Natural killer cell treated with Interleukin-12 subunit alpha and Interleukin-12 subunit beta and Interleukin-15 and Interleukin-18, amount 100 ng/mL, for 72 hours (primary cell): Measurements from ENCODE around the gene EML1. TPM values are rescaled to one million over a fixed set of nuclear protein-coding genes. Genes with fewer than 3 reads are reported as not detected.

ENCODE experiments used
- ATAC-seq, 2 donors: fragments of 150-1000 bp; cut with Tn5 transposase in 1 of 2; sonication (Bioruptor Pico), chemical (Tn5 transposase) in 1 of 2; 2 replicates each; pipeline ENCODE4 v1.10.0; 2021
- DNase-seq: peaks from one replicate; pipeline ENCODE4 v3.0.0; 2022; ENCODE audit warnings: low spot score
- H3K27ac Mint-ChIP-seq, 2 donors: 1 replicate in 1 of 2; 2 replicates in 1 of 2; pipeline ENCODE4 v1.8.0; 2022; ENCODE audit warnings: mixed read lengths in 2 of 2, mild to moderate bottlenecking in 1 of 2, moderate library complexity in 1 of 2
- H3K27me3 Mint-ChIP-seq, 2 donors: 1 replicate in 1 of 2; 2 replicates in 1 of 2; pipeline ENCODE4 v1.8.0; 2022; ENCODE audit warnings: mixed read lengths in 2 of 2
- H3K36me3 Mint-ChIP-seq: one replicate; pipeline ENCODE4 v1.8.0; 2022; ENCODE audit warnings: mixed read lengths
- H3K4me1 Mint-ChIP-seq, 2 donors: 1 replicate in 1 of 2; 2 replicates in 1 of 2; pipeline ENCODE4 v1.8.0; 2022; ENCODE audit warnings: low read depth in 2 of 2, mixed read lengths in 2 of 2, mild to moderate bottlenecking in 1 of 2
- H3K4me3 Mint-ChIP-seq: one replicate; pipeline ENCODE4 v1.8.0; 2022; ENCODE audit warnings: mixed read lengths
- H3K9me3 Mint-ChIP-seq: 2 replicates; pipeline ENCODE4 v1.8.0; 2022; ENCODE audit warnings: mixed read lengths
- total RNA-seq, 2 donors: library from RNA; stranded (reverse); gene quantifications; one replicate each; pipeline ENCODE4 v1.2.3, GENCODE V29; 2022

EML1 gene, protein sequence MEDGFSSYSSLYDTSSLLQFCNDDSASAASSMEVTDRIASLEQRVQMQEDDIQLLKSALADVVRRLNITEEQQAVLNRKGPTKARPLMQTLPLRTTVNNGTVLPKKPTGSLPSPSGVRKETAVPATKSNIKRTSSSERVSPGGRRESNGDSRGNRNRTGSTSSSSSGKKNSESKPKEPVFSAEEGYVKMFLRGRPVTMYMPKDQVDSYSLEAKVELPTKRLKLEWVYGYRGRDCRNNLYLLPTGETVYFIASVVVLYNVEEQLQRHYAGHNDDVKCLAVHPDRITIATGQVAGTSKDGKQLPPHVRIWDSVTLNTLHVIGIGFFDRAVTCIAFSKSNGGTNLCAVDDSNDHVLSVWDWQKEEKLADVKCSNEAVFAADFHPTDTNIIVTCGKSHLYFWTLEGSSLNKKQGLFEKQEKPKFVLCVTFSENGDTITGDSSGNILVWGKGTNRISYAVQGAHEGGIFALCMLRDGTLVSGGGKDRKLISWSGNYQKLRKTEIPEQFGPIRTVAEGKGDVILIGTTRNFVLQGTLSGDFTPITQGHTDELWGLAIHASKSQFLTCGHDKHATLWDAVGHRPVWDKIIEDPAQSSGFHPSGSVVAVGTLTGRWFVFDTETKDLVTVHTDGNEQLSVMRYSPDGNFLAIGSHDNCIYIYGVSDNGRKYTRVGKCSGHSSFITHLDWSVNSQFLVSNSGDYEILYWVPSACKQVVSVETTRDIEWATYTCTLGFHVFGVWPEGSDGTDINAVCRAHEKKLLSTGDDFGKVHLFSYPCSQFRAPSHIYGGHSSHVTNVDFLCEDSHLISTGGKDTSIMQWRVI
- 1 to 10 TPM in 1 of 2 donors, not detected in 1; 1.4 TPM for total RNA-seq

DNA sequence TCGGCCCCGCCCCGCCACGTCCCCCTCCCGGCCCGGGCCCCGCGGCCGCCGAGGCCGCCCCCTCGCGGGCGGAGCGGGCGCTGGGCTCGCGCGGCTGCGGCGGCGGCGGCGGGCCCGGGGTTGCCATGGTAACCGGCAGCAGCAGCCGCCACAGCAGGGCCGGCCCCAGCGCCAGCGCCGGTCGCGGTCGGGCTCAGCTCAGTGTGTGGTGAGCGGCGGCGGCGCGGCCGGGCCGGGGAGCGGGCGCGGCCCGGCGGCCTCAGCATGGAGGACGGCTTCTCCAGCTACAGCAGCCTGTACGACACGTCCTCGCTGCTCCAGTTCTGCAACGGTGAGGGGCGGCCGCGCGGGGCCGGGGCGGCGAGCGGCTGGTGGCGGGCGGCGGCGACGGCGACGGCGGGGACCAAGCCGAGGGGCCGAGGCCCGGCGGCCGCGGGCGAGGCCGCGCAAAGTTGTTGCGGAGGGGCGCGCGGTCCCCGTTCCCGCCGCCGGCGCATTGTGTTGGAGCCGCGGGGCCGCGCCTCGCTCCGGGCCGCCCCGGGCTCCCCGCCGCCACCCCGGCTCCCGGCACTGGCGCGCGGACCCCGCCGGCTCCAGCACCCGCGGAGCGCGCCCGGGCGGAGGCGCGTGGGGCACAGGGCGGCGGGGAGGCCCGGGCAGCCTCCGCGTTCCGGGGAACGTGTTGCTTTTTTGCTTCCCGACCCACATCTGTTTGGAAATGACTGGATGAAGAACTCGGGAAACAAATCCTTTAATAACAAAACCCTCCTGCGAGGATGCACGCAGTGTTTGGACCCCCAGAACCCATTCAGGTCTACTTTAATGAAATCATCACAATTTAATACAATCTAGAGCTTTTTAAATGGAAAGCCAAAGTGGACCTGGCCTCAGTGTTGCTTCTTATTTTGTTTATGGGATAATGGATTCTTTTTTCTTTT is at the start of gene EML1:
TSS of gene EML1 (plus strand) at position 201 of the 938 bp plus-strand sequence. CDS start at position 265, 64 bp downstream.
- no peak within 1 kb of the TSS for H3K27ac Mint-ChIP-seq
- H3K4me1 Mint-ChIP-seq, result peaks cover 3 to 19% of the 10 kb centered on the region in 2 donors
- peaks cover 23 to 61% of the 10 kb centered on the region in 2 donors for H3K27me3 Mint-ChIP-seq
- peak; percentile 84 for DNase-seq
- H3K4me3 Mint-ChIP-seq, result peak within 1 kb of the TSS; percentile 76
- no peaks in the 10 kb centered on the region for H3K9me3 Mint-ChIP-seq
- no peaks in the 10 kb centered on the region for H3K36me3 Mint-ChIP-seq
- peak; percentile 93 to 95 for ATAC-seq

DNA sequence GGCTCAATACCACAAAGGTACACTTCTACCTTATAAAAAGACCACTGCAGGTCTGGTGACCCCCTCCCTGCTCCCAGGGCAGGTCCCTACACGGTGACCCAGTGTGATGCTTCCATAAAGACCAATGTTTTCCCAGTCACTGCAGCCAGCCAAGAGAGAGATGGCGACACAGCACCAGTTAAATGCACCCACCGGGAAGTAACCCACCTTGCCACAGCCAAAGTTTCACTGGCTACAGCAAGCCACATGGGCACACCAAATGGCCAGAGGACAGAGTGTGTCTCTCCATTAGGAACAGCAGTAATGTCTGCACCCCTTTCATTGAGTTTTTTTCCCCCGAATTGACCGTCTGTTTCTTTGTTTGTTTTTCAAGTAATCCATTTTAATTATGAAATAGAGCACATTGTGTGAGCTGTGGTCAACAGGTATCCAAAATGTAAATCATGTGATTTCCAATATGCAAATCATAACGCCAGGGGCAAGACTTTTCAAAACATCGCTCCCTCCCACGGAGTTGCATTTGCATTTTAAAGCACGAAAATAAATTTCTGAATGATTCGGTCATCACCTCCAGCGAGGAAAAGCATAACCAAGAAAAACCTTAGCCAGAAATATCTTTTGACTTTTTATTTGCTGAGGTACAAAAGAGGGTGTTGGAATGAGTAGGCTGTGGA is 48.9 kb upstream of the EML1 start:
- ATAC-seq (no peak), DNase-seq (no peak)
- H3K36me3 Mint-ChIP-seq, result no peaks in the 10 kb centered on the region
- peaks cover 0 to 2% of the 10 kb centered on the region in 2 donors for H3K4me1 Mint-ChIP-seq
- no peaks in the 10 kb centered on the region for H3K9me3 Mint-ChIP-seq
- H3K4me3 Mint-ChIP-seq, result no peak overlapping the region
- H3K27me3 Mint-ChIP-seq, result peaks cover 15 to 19% of the 10 kb centered on the region in 2 donors
- no peak overlapping the region for H3K27ac Mint-ChIP-seq

DNA sequence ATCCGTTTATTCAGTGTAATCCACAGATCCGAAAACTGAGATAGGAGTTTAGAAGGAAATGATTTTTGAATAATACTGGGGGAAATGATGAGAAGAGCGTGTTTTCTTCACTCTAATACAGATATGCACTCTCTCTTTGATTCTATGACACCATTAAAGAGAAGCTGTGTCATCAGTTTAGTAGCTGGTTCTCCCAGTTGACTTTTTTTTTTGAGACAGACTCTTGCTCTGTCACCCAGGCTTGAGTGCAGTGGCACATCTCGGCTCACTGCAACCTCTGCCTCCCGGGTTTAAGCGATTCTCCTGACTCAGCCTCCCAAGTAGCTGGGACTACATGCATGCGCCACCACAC is 48.4 kb upstream of the EML1 start:
- Mint-ChIP-seq H3K36me3 (no peaks in the 10 kb centered on the region), H3K27me3 (peaks cover 15% of the 10 kb centered on the region in 2 donors), H3K27ac (no peak overlapping the region), H3K9me3 (no peaks in the 10 kb centered on the region), H3K4me1 (peaks cover 0 to 2% of the 10 kb centered on the region in 2 donors), H3K4me3 (no peak overlapping the region)
- DNase-seq (no peak), ATAC-seq (no peak)

DNA sequence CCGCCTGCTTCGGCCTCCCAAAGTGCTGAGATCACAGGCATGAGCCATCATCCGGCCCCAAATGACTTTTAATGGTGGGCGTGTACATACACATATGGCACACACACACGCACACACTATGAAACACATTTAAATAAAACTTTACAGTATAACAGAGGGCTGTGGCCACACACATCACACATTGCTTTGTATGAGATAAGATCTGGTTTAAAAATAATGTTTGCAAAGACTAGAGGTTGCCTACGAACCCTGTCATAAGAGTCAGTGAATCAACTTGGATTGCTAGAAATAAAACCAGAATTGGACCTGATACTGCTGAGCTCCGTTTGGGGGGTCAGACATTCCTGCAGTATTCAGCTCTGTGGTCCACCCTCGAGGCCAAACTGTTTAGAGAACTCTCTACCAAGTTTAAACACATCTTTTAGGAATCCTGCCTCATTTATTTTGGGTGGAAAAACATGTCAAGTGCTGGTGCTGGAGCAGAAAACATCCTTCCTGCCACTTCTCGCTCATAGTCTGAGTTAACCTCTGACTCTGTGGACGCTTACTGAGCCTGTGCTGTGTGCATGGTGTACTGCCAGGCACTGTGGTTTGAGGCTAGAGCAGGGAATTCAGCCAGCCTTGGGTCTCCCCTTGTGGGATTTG is 47.8 kb upstream of the EML1 start:
- Mint-ChIP-seq H3K4me1 (peaks cover 0 to 2% of the 10 kb centered on the region in 2 donors), H3K27ac (no peak overlapping the region), H3K4me3 (no peak overlapping the region), H3K27me3 (peaks cover 13 to 15% of the 10 kb centered on the region in 2 donors), H3K36me3 (no peaks in the 10 kb centered on the region), H3K9me3 (no peaks in the 10 kb centered on the region)
- ATAC-seq (no peak), DNase-seq (no peak)

DNA sequence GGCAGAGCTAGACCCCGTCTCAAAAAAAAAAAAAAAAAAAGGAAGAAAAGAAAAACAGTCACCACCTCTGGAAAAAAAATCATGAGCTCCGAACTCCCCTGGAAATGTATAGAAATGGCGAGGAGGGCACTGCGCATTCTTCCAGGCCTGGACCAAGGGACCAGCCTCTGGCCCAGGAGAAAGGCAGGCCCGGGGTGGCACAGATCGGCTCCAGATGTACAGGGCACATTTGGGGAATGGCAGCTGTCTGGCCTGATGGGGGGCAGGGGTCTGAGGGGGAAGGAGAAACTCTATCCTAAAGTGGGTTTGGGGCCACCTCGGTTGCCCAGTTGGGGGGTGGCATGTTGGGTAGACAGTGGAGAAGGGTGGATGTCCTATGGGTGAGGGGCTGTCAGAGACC is 46.0 kb upstream of the EML1 start:
- H3K4me3 Mint-ChIP-seq, result no peak overlapping the region
- no peak overlapping the region for H3K27ac Mint-ChIP-seq
- peaks cover 21 to 27% of the 10 kb centered on the region in 2 donors for H3K27me3 Mint-ChIP-seq

DNA sequence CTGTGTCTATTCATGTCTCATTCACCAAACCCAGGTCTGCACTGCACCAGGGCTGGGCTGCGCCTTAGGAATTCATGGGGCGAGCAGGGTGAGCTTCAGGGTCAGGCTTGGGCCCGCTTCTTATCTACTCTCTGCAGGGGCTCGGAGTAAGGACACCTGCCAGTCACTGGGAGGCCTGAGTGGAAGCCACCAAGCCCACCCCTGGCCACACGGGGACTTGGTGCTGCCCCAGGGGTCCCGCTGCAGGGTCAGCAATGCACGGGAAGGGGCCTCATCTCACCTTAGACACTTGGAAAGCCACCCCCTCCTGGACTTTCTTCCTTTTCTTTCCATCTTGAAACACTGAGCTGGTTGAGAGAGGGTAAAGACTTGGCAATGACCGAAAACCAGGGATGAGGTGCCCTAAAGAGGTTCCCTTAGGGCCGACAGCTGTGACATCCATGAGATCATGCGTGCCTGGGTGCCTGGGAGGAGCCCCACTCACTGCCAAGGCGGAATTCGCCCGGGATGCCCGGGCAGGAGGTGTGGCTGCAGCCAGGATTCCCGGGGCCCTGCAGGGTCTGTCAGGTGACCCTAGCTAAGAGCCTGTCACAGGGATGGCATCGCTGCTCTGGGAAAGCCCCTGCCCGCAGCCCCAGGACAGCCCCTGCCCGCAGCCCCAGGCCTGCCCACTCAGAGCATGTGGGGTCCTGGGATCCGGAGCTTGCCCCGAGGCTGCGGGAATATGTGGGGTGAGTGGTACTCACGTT is 45.5 kb upstream of the EML1 start:
- H3K27me3 Mint-ChIP-seq, result peaks cover 23 to 27% of the 10 kb centered on the region in 2 donors
- no peak overlapping the region for H3K27ac Mint-ChIP-seq
- peaks cover 2 to 6% of the 10 kb centered on the region in 2 donors for H3K4me1 Mint-ChIP-seq
- H3K4me3 Mint-ChIP-seq, result no peak overlapping the region
- H3K9me3 Mint-ChIP-seq, result no peaks in the 10 kb centered on the region
- DNase-seq (no peak), ATAC-seq (no peak)
- no peaks in the 10 kb centered on the region for H3K36me3 Mint-ChIP-seq

More for the DNA sequence above, 46.0 kb upstream of the EML1 start:
- no peak for ATAC-seq
- H3K4me1 Mint-ChIP-seq, result peaks cover 2 to 6% of the 10 kb centered on the region in 2 donors
- H3K9me3 Mint-ChIP-seq, result no peaks in the 10 kb centered on the region
- no peak for DNase-seq
- no peaks in the 10 kb centered on the region for H3K36me3 Mint-ChIP-seq

DNA sequence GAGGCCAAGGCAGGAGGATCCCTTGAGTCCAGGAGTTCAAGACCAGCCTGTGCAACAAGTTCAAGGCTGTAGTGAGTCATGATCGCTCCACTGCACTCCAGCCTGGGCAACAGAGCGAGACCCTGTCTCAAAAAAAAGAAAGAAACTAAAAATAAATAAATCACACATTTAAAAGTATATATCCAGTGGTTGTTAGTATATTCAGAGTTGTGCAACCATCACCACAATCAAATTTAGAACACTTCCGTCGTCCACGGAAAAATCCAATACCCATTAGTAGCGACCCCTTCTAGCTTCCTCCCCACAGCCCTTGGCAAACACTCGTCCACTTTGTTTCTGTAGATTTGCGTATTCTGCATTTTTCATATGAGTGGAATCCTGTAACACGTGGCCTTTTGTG is 44.7 kb upstream of the EML1 start:
- peaks cover 26 to 32% of the 10 kb centered on the region in 2 donors for H3K27me3 Mint-ChIP-seq
- H3K36me3 Mint-ChIP-seq, result no peaks in the 10 kb centered on the region
- no peak for ATAC-seq
- no peak for DNase-seq
- H3K4me1 Mint-ChIP-seq, result peaks cover 5 to 6% of the 10 kb centered on the region in 2 donors
- no peaks in the 10 kb centered on the region for H3K9me3 Mint-ChIP-seq
- no peak overlapping the region for H3K27ac Mint-ChIP-seq
- H3K4me3 Mint-ChIP-seq, result no peak overlapping the region

DNA sequence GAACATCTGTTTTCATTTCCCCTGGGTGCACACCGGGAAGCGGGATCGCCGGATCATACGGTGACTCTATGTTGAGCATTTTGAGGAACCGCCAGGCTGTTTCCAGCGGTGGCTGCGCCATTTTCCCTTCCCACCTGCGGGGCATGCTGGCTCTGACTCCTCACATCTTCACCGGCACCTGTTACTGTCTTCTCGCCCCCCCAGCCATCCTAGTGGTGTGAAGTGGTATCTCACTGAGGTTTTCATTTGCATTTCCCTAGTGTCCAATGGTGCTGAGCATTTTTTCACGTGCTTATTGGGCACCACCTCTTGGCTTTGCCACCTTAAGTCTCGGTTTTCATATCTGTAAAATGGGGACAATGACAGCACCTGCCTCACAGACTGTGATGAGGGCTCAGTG is 44.1 kb upstream of the EML1 start:
- Mint-ChIP-seq H3K4me1 (peaks cover 6 to 7% of the 10 kb centered on the region in 2 donors), H3K9me3 (no peaks in the 10 kb centered on the region), H3K27ac (no peak overlapping the region), H3K4me3 (no peak overlapping the region), H3K36me3 (no peaks in the 10 kb centered on the region), H3K27me3 (peaks cover 27 to 32% of the 10 kb centered on the region in 2 donors)
- no peak for ATAC-seq
- no peak for DNase-seq

DNA sequence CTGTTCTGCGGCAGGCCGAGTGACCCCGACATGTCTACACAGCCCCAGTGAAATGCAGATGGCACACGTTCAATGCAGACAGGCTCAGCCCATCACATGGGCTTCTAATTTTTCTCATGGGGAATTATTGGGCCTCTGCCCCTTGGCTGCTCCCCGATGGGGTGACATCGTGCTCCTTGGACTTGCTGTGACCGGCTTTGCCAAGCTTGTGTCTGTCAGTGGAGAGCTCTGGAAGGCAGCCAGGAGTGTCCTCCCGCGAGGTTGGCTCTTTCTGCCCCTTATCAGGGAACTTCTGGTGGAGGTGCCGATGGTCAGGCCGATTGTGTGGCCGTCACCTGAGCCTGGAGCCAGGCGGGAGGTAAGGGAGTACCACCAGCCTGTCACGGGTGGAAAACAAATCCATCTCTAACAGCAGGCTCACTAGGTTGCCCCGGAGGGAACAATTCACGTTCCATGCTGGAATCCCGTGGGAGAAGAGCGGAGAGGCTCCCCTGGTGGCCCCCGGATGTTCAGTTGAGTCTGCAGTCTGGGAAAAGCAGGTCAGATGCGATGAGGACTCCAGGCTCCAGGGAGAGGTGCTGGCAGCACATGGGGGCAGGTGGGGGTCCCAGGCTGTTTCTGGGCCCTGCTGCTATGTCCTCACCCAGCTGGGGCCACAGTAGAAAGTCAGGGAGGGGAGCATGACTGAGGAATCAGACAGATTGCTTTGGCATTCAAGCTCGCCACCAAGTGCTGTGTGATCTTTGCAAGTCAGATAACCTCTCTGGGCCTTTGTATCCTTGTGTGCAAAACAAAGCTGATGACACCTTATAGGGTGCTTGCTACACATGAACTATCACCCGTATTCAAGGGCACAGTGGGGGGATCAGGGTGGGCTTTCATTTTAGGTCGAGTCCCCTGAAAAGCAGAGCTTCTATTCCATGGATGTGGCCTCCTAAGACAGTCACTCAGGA is 43.2 kb upstream of the EML1 start:
- DNase-seq, result no peak
- Mint-ChIP-seq H3K27me3 (peaks cover 29 to 30% of the 10 kb centered on the region in 2 donors), H3K9me3 (no peaks in the 10 kb centered on the region), H3K27ac (no peak overlapping the region), H3K4me1 (peaks cover 6 to 7% of the 10 kb centered on the region in 2 donors), H3K36me3 (no peaks in the 10 kb centered on the region), H3K4me3 (no peak overlapping the region)
- no peak for ATAC-seq

DNA sequence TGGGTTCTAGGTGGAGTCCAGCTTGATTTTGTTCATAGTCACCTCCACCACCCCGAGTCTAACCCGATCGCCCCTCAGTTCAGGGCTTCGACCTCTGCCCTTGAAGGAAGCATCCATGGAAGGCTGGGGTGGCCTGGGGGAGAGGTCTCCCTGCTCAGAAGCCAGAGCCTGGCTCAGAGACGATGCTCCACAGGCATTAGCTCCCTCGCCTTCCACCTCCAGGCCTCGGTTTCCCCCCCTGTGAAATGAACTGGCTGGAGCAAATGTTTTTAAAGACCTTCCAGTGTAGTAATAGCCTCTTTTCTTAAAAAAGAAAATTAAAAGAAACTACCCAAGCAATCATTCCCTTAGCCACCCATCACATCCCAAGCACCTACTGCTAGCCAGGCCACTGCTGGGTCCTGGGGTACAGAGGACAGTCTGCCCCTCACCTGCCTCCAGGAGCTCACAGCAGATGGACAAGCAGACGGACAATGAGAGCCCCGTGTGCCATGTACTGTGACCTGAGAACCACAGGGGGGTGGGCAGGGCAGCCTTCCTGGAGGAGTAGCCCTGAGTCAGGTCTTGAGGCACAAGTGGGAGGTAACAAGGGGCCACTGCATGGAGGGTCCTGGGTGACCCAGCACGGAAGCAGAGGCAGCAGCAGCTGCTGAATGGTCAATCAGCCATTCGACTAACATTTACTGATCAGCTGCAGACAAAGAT is 42.3 kb upstream of the EML1 start:
- no peaks in the 10 kb centered on the region for H3K9me3 Mint-ChIP-seq
- H3K27ac Mint-ChIP-seq, result no peak overlapping the region
- no peak overlapping the region for H3K4me3 Mint-ChIP-seq
- H3K36me3 Mint-ChIP-seq, result no peaks in the 10 kb centered on the region
- ATAC-seq, result no peak
- peaks cover 25 to 28% of the 10 kb centered on the region in 2 donors for H3K27me3 Mint-ChIP-seq
- no peak for DNase-seq
- H3K4me1 Mint-ChIP-seq, result peaks cover 6% of the 10 kb centered on the region in 2 donors
